Fibroblast of lung (primary cell): ENCODE measurements around the gene SMOC2.

Source experiments
- EZH2 ChIP-seq: IDR thresholded peaks from 2 replicates; pipeline ENCODE4 v1.5.1; 2012; ENCODE audit warnings: low read length, control low read depth, mild to moderate bottlenecking; ENCODE audit errors: missing control alignments
- TF ChIP-seq, protein P1 (sequence below), 2 donors: IDR thresholded peaks in 1 of 2; conservative IDR thresholded peaks in 1 of 2; 1 replicate in 1 of 2; 2 replicates in 1 of 2; pipeline ENCODE4 v1.5.1; 2011 to 2012; ENCODE audit warnings: low read length in 2 of 2, control low read depth in 1 of 2, inconsistent platforms in 1 of 2, low read depth in 1 of 2, mild to moderate bottlenecking in 1 of 2

GRCh38 chr6:168501561-168501960 is 60.6 kb downstream of the SMOC2 start:
- TF ChIP-seq, protein P1, sequence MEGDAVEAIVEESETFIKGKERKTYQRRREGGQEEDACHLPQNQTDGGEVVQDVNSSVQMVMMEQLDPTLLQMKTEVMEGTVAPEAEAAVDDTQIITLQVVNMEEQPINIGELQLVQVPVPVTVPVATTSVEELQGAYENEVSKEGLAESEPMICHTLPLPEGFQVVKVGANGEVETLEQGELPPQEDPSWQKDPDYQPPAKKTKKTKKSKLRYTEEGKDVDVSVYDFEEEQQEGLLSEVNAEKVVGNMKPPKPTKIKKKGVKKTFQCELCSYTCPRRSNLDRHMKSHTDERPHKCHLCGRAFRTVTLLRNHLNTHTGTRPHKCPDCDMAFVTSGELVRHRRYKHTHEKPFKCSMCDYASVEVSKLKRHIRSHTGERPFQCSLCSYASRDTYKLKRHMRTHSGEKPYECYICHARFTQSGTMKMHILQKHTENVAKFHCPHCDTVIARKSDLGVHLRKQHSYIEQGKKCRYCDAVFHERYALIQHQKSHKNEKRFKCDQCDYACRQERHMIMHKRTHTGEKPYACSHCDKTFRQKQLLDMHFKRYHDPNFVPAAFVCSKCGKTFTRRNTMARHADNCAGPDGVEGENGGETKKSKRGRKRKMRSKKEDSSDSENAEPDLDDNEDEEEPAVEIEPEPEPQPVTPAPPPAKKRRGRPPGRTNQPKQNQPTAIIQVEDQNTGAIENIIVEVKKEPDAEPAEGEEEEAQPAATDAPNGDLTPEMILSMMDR (conservative IDR thresholded peaks at IDR 0.05 in 1 of 2, IDR thresholded peaks at IDR 0.05 in 1 of 2; ENCODE audit: low read depth in 1 of 2, low read length in 2 of 2): no peak
- TF ChIP-seq EZH2: no peak
